SK-N-SH treated with all-trans-retinoic acid at 6 μM for 48 hours (cell line): ENCODE data around the gene ATP10B.

Experiments
- ATAC-seq: fragments of 200-7000 bp; cut with Tn5 transposase; 3 replicates; pipeline ENCODE4 v1.9.1; 2020; ENCODE audit warnings: mild to moderate bottlenecking, moderate library complexity
- ARNTL ChIP-seq: fragments of 450-650 bp; formaldehyde crosslinking; IDR thresholded peaks from 2 replicates; pipeline ENCODE4 v1.5.0; 2020; ENCODE audit warnings: low read depth, mild to moderate bottlenecking, moderate library complexity, borderline replicate concordance
- BACH2 ChIP-seq: fragments of 250-450 bp; sonication (Bioruptor Pico); IDR thresholded peaks from 2 replicates; pipeline ENCODE4 v1.9.0; 2021; ENCODE audit warnings: mild to moderate bottlenecking, borderline replicate concordance
- CREB5 ChIP-seq: fragments of 250-450 bp; sonication (Bioruptor Pico); IDR thresholded peaks from 2 replicates; pipeline ENCODE4 v1.5.1; 2020; ENCODE audit warnings: low read depth, mild to moderate bottlenecking, moderate library complexity
- CSDC2 ChIP-seq: fragments of 250-450 bp; sonication (Bioruptor Pico); IDR thresholded peaks from 2 replicates; pipeline ENCODE4 v1.5.0; 2020; ENCODE audit warnings: mild to moderate bottlenecking, moderate library complexity
- CSRNP3 ChIP-seq: fragments of 250-450 bp; sonication (Bioruptor Pico); IDR thresholded peaks from 2 replicates; pipeline ENCODE4 v1.5.1; 2021; ENCODE audit warnings: mild to moderate bottlenecking, moderate library complexity
- ESRRG ChIP-seq: fragments of 250-450 bp; sonication (Bioruptor Pico); IDR thresholded peaks from 2 replicates; pipeline ENCODE4 v1.6.1; 2021; ENCODE audit warnings: mild to moderate bottlenecking
- GLIS3 ChIP-seq: fragments of 250-450 bp; sonication (Bioruptor Pico); IDR thresholded peaks from 2 replicates; pipeline ENCODE4 v1.5.0; 2020; ENCODE audit warnings: mild to moderate bottlenecking, moderate library complexity
- ISL1 ChIP-seq: fragments of 250-450 bp; sonication (Bioruptor Pico); IDR thresholded peaks from 2 replicates; pipeline ENCODE4 v2.1.2; 2022; ENCODE audit warnings: mild to moderate bottlenecking, moderate library complexity
- OSR1 ChIP-seq: fragments of 250-450 bp; sonication (Bioruptor Pico); IDR thresholded peaks from 2 replicates; pipeline ENCODE4 v1.8.0; 2022; ENCODE audit warnings: moderate library complexity, mild to moderate bottlenecking, inconsistent platforms
- PATZ1 ChIP-seq: fragments of 250-450 bp; sonication (Bioruptor Pico); IDR thresholded peaks from 2 replicates; pipeline ENCODE4 v1.8.0; 2020; ENCODE audit warnings: mild to moderate bottlenecking, moderate library complexity, borderline replicate concordance
- POU6F1 ChIP-seq: fragments of 250-450 bp; sonication (Bioruptor Pico); IDR thresholded peaks from 2 replicates; pipeline ENCODE4 v1.8.0; 2021; ENCODE audit warnings: low read depth, mild to moderate bottlenecking, moderate library complexity, borderline replicate concordance
- PPARA ChIP-seq: fragments of 250-450 bp; sonication (Bioruptor Pico); IDR thresholded peaks from 2 replicates; pipeline ENCODE4 v1.5.0; 2020; ENCODE audit warnings: mild to moderate bottlenecking, borderline replicate concordance
- TCF4 ChIP-seq: fragments of 250-450 bp; sonication (Bioruptor Pico); IDR thresholded peaks from 2 replicates; pipeline ENCODE4 v1.8.0; 2021; ENCODE audit warnings: mild to moderate bottlenecking, moderate library complexity, borderline replicate concordance
- TOX ChIP-seq: fragments of 250-450 bp; sonication (Bioruptor Pico); IDR thresholded peaks from 2 replicates; pipeline ENCODE4 v1.8.0; 2021; ENCODE audit warnings: mild to moderate bottlenecking, moderate library complexity, borderline replicate concordance
- TSHZ2 ChIP-seq: fragments of 250-450 bp; sonication (Bioruptor Pico); IDR thresholded peaks from 2 replicates; pipeline ENCODE4 v1.5.0; 2020; ENCODE audit warnings: mild to moderate bottlenecking, moderate library complexity
- ZC3H10 ChIP-seq: fragments of 250-450 bp; sonication (Bioruptor Pico); IDR thresholded peaks from 2 replicates; pipeline ENCODE4 v1.5.1; 2021; ENCODE audit warnings: mild to moderate bottlenecking, moderate library complexity
- ZFP30 ChIP-seq: fragments of 450-650 bp; formaldehyde crosslinking; IDR thresholded peaks from 2 replicates; pipeline ENCODE4 v1.5.0; 2022; ENCODE audit warnings: mild to moderate bottlenecking, moderate library complexity
- ZNF565 ChIP-seq: fragments of 450-650 bp; formaldehyde crosslinking; conservative IDR thresholded peaks from 2 replicates; pipeline ENCODE4 v1.5.0; 2020; ENCODE audit warnings: low read depth, mild to moderate bottlenecking, moderate library complexity
- ZNF70 ChIP-seq: fragments of 450-650 bp; formaldehyde crosslinking; IDR thresholded peaks from 2 replicates; pipeline ENCODE4 v1.5.0; 2020; ENCODE audit warnings: mild to moderate bottlenecking, moderate library complexity
- ZNF8 ChIP-seq: fragments of 450-650 bp; formaldehyde crosslinking; IDR thresholded peaks from 2 replicates; pipeline ENCODE4 v1.5.0; 2020; ENCODE audit warnings: mild to moderate bottlenecking, moderate library complexity

Gene ATP10B

GRCh38 chr5:160797020-160797419 is 55.0 kb downstream of the ATP10B start:
- ATAC-seq: no peak
- TF ChIP-seq OSR1 (CRISPR knock-in tag) (no peak), CSRNP3 (CRISPR knock-in tag) (no peak)

GRCh38 chr5:160793530-160793899 is 58.5 kb downstream of the ATP10B start:
- no peak for ATAC-seq

More at GRCh38 chr5:160793530-160793899, 58.5 kb downstream of the ATP10B start:
- TF ChIP-seq POU6F1 (CRISPR knock-in tag) (no peak), TCF4 (CRISPR knock-in tag) (no peak), ZC3H10 (CRISPR knock-in tag) (no peak), CSRNP3 (CRISPR knock-in tag) (no peak), TOX (no peak), ESRRG (no peak), BACH2 (CRISPR knock-in tag) (no peak), OSR1 (CRISPR knock-in tag) (no peak), CSDC2 (CRISPR knock-in tag) (no peak), TSHZ2 (CRISPR knock-in tag) (no peak), GLIS3 (CRISPR knock-in tag) (no peak), PPARA (CRISPR knock-in tag) (no peak), ISL1 (CRISPR knock-in tag) (no peak), ZNF8 (CRISPR knock-in tag) (no peak), CREB5 (CRISPR knock-in tag) (no peak), ZNF565 (CRISPR knock-in tag) (no peak), ARNTL (CRISPR knock-in tag) (no peak), PATZ1 (CRISPR knock-in tag) (no peak), ZFP30 (CRISPR knock-in tag) (no peak), ZNF70 (no peak)
